HepG2 (cell line): ENCODE measurements around the gene DCST2. TPM values are rescaled to one million over a fixed set of nuclear protein-coding genes. Genes with fewer than 3 reads are reported as not detected.

Source experiments
- BORCS8-MEF2B ChIP-seq: sonication (generic); formaldehyde crosslinking; IDR thresholded peaks from 2 replicates; pipeline ENCODE4 v1.8.0; 2022; ENCODE audit warnings: mild to moderate bottlenecking, missing genetic modification reagents
- GATAD1 ChIP-seq: IDR thresholded peaks from 2 replicates; pipeline ENCODE4 v1.6.1; 2016; ENCODE audit warnings: missing genetic modification reagents, missing compliant biosample characterization
- polyA plus RNA-seq, 8 experiments: library from polyadenylated mRNA; depleted of rRNA in 3 of 8; stranded (reverse) in 7 of 8; unstranded in 1 of 8; fragments of >200 nt; fragmentation: Illumina TruSeq in 4 of 8; extraction: Trizol in 4 of 8; gene quantifications; 2 replicates each; pipeline versions ENCODE4 v1.2.1 to v1.2.3, GENCODE V29; 2011 to 2016; ENCODE audit warnings: low read depth in 4 of 8, missing spikeins in 1 of 8, mixed read lengths in 1 of 8; ENCODE audit not compliant: insufficient read depth in 1 of 8
- total RNA-seq, 5 experiments: library from RNA; depleted of rRNA; stranded (reverse); fragments of >200 nt; fragmentation: Illumina TruSeq; extraction: Trizol; gene quantifications; 2 replicates each; pipeline ENCODE4 v1.2.3, GENCODE V29; 2016; ENCODE audit warnings: low read depth in 1 of 5
- TF ChIP-seq, protein P1 (sequence below): sonication (generic); formaldehyde crosslinking; IDR thresholded peaks from 2 replicates; pipeline ENCODE4 v1.5.1; 2020; ENCODE audit warnings: mild to moderate bottlenecking, missing genetic modification reagents, borderline replicate concordance

DCST2 gene
- total and polyA plus RNA-seq, 2 of the 13 experiments (the other 11 are each of a cell fraction or from before 2014, with no cell fraction given): 0.74 TPM; not detected in 1

DNA sequence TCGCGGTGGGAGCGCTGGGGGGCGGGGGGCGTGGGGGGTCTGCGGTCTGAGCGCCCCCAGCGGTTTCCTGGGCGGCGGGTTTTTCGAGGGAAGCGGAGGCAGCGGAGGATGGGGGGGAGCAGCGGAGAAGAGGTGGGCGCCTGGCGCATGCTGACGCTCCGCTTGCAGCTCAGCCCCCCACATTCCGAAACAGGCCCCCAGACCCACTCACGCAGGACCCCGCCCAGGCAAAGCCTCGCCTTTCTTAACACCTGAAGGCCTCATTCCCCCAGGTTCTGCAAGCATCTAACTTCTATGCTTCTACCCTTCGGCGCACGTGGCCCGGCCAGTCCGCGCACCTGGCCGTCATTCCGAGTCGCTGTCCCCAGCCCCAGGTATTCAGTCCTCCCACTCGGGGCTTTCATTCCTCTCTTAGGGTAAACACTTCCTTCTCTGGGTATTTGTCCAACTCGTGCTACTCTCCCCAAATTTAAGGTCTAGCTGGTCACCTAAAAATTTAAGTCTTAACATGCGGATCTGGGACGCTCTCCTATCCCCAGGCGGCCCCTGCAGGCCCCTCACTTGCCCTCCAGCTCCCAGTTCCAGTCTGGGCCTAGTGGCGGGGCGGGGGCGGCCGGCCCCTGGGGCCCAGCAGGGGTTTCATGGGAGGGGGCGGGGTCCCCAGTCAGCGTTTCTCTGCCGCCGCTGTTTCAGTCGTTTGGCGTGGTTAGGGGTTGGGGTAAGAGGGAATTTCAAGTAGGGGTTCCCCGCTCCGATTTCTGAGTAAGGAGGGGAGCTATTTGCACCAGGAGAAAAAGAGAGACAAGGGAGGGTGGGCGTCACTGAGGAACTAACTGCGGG lies 33.8 kb downstream of the DCST2 start (continued):
- TF ChIP-seq, protein P1, sequence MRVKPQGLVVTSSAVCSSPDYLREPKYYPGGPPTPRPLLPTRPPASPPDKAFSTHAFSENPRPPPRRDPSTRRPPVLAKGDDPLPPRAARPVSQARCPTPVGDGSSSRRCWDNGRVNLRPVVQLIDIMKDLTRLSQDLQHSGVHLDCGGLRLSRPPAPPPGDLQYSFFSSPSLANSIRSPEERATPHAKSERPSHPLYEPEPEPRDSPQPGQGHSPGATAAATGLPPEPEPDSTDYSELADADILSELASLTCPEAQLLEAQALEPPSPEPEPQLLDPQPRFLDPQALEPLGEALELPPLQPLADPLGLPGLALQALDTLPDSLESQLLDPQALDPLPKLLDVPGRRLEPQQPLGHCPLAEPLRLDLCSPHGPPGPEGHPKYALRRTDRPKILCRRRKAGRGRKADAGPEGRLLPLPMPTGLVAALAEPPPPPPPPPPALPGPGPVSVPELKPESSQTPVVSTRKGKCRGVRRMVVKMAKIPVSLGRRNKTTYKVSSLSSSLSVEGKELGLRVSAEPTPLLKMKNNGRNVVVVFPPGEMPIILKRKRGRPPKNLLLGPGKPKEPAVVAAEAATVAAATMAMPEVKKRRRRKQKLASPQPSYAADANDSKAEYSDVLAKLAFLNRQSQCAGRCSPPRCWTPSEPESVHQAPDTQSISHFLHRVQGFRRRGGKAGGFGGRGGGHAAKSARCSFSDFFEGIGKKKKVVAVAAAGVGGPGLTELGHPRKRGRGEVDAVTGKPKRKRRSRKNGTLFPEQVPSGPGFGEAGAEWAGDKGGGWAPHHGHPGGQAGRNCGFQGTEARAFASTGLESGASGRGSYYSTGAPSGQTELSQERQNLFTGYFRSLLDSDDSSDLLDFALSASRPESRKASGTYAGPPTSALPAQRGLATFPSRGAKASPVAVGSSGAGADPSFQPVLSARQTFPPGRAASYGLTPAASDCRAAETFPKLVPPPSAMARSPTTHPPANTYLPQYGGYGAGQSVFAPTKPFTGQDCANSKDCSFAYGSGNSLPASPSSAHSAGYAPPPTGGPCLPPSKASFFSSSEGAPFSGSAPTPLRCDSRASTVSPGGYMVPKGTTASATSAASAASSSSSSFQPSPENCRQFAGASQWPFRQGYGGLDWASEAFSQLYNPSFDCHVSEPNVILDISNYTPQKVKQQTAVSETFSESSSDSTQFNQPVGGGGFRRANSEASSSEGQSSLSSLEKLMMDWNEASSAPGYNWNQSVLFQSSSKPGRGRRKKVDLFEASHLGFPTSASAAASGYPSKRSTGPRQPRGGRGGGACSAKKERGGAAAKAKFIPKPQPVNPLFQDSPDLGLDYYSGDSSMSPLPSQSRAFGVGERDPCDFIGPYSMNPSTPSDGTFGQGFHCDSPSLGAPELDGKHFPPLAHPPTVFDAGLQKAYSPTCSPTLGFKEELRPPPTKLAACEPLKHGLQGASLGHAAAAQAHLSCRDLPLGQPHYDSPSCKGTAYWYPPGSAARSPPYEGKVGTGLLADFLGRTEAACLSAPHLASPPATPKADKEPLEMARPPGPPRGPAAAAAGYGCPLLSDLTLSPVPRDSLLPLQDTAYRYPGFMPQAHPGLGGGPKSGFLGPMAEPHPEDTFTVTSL (CRISPR knock-in tag): no peak
- TF ChIP-seq BORCS8-MEF2B (CRISPR knock-in tag) (no peak), GATAD1 (CRISPR knock-in tag) (no peak)
